Measurements from ENCODE around the gene NUMA1. TPM values are rescaled to one million over a fixed set of nuclear protein-coding genes. Genes with fewer than 3 reads are reported as not detected.

The NUMA1 gene
- total RNA-seq, 2 experiments from 2014 or later, result 156 to 221 TPM

- Mint-ChIP-seq H3K4me1 (peaks cover 3% of the 10 kb centered on the region), H3K27me3 (no peaks in the 10 kb centered on the region)
- ATAC-seq, result peak; percentile 83
Observed at GRCh38 chr11:72091292-72091691, 10.9 kb upstream of the NUMA1 start.

DNA sequence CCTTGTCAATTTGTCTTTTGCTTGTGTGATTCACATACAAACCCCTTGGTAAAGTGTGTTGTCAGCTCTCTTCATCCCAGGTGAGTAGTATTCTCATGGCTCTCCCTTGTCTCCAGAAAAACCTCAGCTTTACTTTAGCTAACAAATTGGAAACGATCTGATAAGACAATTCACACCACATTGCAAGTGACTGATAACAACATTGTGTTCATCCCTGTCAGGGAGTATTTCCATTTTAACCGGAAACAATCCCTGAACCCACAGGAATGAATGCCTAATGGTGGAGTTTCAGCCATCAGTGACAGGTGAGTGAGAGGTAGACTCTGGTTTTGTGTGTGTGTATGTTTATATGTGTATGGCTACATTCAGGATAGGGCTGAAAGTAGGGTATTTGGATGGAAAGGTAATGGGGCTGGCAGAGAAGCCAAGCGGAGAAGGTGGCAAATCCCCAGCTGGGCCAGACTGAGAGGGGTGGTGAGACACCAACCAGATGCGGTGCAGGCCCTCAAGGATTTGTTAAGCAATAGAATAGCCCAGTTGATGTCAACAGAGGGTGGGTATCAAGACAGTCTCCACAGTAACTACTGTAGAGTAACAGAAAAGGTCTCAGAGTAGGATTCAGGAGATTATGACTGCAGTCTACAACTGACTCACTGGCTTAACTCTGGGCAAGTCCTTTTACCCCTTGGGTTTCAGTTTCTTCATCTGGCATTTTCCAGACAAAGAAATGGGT, 7.9 kb upstream of the NUMA1 start:
- CTCF ChIA-PET, result interaction anchor here (0.7 to 4.7 kb wide), 3 partner anchors 10 to 111 kb away, joined by 3 to 25 read pairs (median 4); no protein-coding TSS in a partner anchor
- H3K36me3 Mint-ChIP-seq, result peaks cover 2% of the 10 kb centered on the region
- H3K27ac Mint-ChIP-seq, result no peak overlapping the region

More at GRCh38 chr11:72091292-72091691, 10.9 kb upstream of the NUMA1 start:
- Mint-ChIP-seq H3K27ac (no peak overlapping the region), H3K36me3 (peaks cover 12% of the 10 kb centered on the region), H3K4me3 (no peak overlapping the region), H3K9me3 (ENCODE audit: low read depth) (no peaks in the 10 kb centered on the region)
- CTCF ChIA-PET, result interaction anchor here (0.6 to 6.8 kb wide), 21 partner anchors 9 to 1761 kb away, joined by 3 to 91 read pairs (median 4); partner anchors contain the start of genes ANAPC15 and XNDC1N
- DNase-seq, result peak; percentile 72

DNA sequence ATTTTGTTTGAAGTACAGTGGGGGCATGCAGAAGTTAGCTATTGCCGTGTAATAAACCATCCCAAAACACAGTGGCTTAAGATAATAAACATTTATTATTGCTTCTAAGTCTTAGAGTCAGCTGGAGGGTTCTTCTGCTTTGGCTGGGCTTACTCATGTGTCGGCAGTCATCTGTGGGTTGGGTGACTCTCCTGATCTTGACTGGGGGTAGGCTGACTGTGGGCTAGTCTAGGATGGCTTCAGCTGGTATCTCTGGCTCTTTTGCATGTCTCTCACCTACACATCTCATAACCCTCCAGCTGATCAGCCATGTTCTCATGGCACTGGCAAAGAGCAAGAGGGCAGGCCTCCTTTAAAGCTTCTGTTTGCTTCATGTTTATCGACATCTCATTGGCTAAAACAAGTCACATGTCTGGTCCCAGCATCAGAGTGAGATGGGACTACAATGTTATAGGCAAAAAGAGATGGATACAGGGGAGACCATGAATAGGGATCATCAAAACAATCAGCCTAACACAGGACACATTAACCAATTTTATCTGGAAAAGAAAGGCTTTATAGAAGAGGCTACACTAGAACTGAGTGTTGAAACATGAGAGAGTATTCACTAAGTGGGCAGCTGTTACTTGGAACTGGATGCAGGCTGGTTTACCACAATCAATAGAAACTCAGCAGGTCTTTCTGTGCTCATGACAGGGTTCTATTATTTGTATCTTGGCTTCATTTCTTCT, 5.4 kb upstream of the NUMA1 start:
- ATAC-seq, result no peak

More for the DNA sequence above, 7.9 kb upstream of the NUMA1 start:
- H3K27me3 Mint-ChIP-seq, result no peaks in the 10 kb centered on the region
- no peak overlapping the region for H3K4me3 Mint-ChIP-seq
- no peaks in the 10 kb centered on the region for H3K9me3 Mint-ChIP-seq (ENCODE audit: low read depth)
- no peak for ATAC-seq
- peaks cover 11% of the 10 kb centered on the region for H3K4me1 Mint-ChIP-seq
- DNase-seq, result no peak

GRCh38 chr11:72084965-72085364, 4.6 kb upstream of the NUMA1 start:
- CTCF ChIA-PET, result interaction anchor here (0.9 to 4.7 kb wide), 7 partner anchors 15 to 99 kb away, joined by 3 to 25 read pairs (median 4); partner anchors contain the start of gene ANAPC15
- Mint-ChIP-seq H3K9me3 (ENCODE audit: low read depth) (no peaks in the 10 kb centered on the region), H3K4me3 (no peak overlapping the region), H3K36me3 (peaks cover 3% of the 10 kb centered on the region), H3K27me3 (no peaks in the 10 kb centered on the region), H3K27ac (no peak overlapping the region), H3K4me1 (peaks cover 30% of the 10 kb centered on the region)
- ATAC-seq (no peak), DNase-seq (no peak)

More for the DNA sequence above, 5.4 kb upstream of the NUMA1 start:
- no peak for DNase-seq
- H3K27ac Mint-ChIP-seq, result peak overlapping the region; percentile 1
- peaks cover 2% of the 10 kb centered on the region for H3K36me3 Mint-ChIP-seq
- H3K9me3 Mint-ChIP-seq (ENCODE audit: low read depth), result no peaks in the 10 kb centered on the region
- H3K27me3 Mint-ChIP-seq, result no peaks in the 10 kb centered on the region
- peaks cover 28% of the 10 kb centered on the region for H3K4me1 Mint-ChIP-seq
- CTCF ChIA-PET, result interaction anchor here (0.9 to 4.7 kb wide), 10 partner anchors 11 to 349 kb away, joined by 3 to 25 read pairs (median 4); partner anchors contain the start of genes ANAPC15 and CLPB
- H3K4me3 Mint-ChIP-seq, result no peak overlapping the region

DNA sequence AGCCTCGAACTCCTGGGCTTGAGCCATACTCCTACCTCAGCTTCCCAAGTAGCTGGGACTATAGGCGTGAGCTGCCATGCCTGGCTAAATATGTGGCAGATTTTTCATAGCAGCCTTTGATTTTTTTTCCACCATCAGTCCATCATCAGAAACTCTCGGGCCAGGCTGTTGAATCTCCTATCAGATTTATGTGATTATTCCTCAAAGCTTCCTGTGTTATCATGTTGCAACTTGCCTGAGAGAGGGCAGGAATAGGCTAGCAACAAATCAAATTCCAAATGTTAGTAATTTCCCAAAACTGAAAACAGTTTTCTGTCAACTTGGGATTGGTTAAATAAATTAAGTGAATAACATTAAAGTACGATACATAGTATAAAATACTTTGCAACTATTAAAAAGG, 3.7 kb upstream of the NUMA1 start:
- H3K9me3 Mint-ChIP-seq (ENCODE audit: low read depth), result no peaks in the 10 kb centered on the region

GRCh38 chr11:72083414-72083813, 3.1 kb upstream of the NUMA1 start:
- no peak overlapping the region for H3K4me3 Mint-ChIP-seq
- H3K27me3 Mint-ChIP-seq, result no peaks in the 10 kb centered on the region
- DNase-seq (no peak), ATAC-seq (no peak)
- H3K9me3 Mint-ChIP-seq (ENCODE audit: low read depth), result no peaks in the 10 kb centered on the region
- peaks cover 41% of the 10 kb centered on the region for H3K4me1 Mint-ChIP-seq
- H3K36me3 Mint-ChIP-seq, result peaks cover 9% of the 10 kb centered on the region
- CTCF ChIA-PET, result interaction anchor here (1.2 to 4.7 kb wide), 2 partner anchors 60 to 100 kb away, joined by 3 to 25 read pairs; no protein-coding TSS in a partner anchor
- no peak overlapping the region for H3K27ac Mint-ChIP-seq

More for the DNA sequence above, 3.7 kb upstream of the NUMA1 start:
- Mint-ChIP-seq H3K27me3 (no peaks in the 10 kb centered on the region), H3K4me1 (peaks cover 34% of the 10 kb centered on the region), H3K27ac (no peak overlapping the region), H3K4me3 (no peak overlapping the region), H3K36me3 (peaks cover 6% of the 10 kb centered on the region)
- ATAC-seq (no peak), DNase-seq (no peak)
- CTCF ChIA-PET, result interaction anchor here (0.9 to 4.7 kb wide), 3 partner anchors 16 to 100 kb away, joined by 3 to 25 read pairs (median 3); no protein-coding TSS in a partner anchor

GRCh38 chr11:72081821-72082453, 1.6 kb upstream of the NUMA1 start:
- H3K36me3 Mint-ChIP-seq, result peaks cover 11% of the 10 kb centered on the region
- CTCF ChIA-PET, result interaction anchor here (0.8 to 2.2 kb wide), 5 partner anchors 9 to 353 kb away, joined by 3 to 17 read pairs (median 4); partner anchors contain the start of gene CLPB
- no peaks in the 10 kb centered on the region for H3K9me3 Mint-ChIP-seq (ENCODE audit: low read depth)
- peaks cover 52% of the 10 kb centered on the region for H3K4me1 Mint-ChIP-seq
- DNase-seq, result no peak
- H3K27ac Mint-ChIP-seq, result peak overlapping the region; percentile 97
- no peak for ATAC-seq
- peak overlapping the region; percentile 84 for H3K4me3 Mint-ChIP-seq
- no peaks in the 10 kb centered on the region for H3K27me3 Mint-ChIP-seq

GRCh38 chr11:72081184-72081644, 872 bp upstream of the NUMA1 start:
- no peak for DNase-seq
- CTCF ChIA-PET, result interaction anchor here (1.0 to 2.2 kb wide), 3 partner anchors 9 to 62 kb away, joined by 4 to 17 read pairs (median 5); no protein-coding TSS in a partner anchor
- peaks cover 49% of the 10 kb centered on the region for H3K4me1 Mint-ChIP-seq

GRCh38 chr11:72079819-72080325, 470 bp downstream of the NUMA1 start:
- no peak for DNase-seq
- no peaks in the 10 kb centered on the region for H3K9me3 Mint-ChIP-seq (ENCODE audit: low read depth)
- ATAC-seq, result no peak
- CTCF ChIA-PET, result interaction anchor here (1.0 kb wide), 2 partner anchors 40 to 65 kb away, joined by 3 to 4 read pairs; no protein-coding TSS in a partner anchor
- peak overlapping the region; percentile 97 for H3K27ac Mint-ChIP-seq
- H3K4me3 Mint-ChIP-seq, result peak overlapping the region; percentile 84
- H3K27me3 Mint-ChIP-seq, result no peaks in the 10 kb centered on the region
- peaks cover 18% of the 10 kb centered on the region for H3K36me3 Mint-ChIP-seq
- peaks cover 45% of the 10 kb centered on the region for H3K4me1 Mint-ChIP-seq

More at GRCh38 chr11:72081184-72081644, 872 bp upstream of the NUMA1 start:
- no peak for ATAC-seq
- Mint-ChIP-seq H3K27me3 (no peaks in the 10 kb centered on the region), H3K9me3 (ENCODE audit: low read depth) (no peaks in the 10 kb centered on the region), H3K36me3 (peaks cover 14% of the 10 kb centered on the region), H3K27ac (peak overlapping the region; percentile 97), H3K4me3 (peak overlapping the region; percentile 84)

- ATAC-seq, result no peak
- no peaks in the 10 kb centered on the region for H3K9me3 Mint-ChIP-seq (ENCODE audit: low read depth)
- peak overlapping the region; percentile 38 for H3K27ac Mint-ChIP-seq
- H3K4me3 Mint-ChIP-seq, result peak overlapping the region; percentile 84
- no peak for DNase-seq
- no peaks in the 10 kb centered on the region for H3K27me3 Mint-ChIP-seq
- CTCF ChIA-PET, result interaction anchor here (1.0 to 3.2 kb wide), 11 partner anchors 8 to 352 kb away, joined by 3 to 11 read pairs (median 4); partner anchors contain the start of gene ANAPC15
- H3K4me1 Mint-ChIP-seq, result peaks cover 49% of the 10 kb centered on the region
- H3K36me3 Mint-ChIP-seq, result peaks cover 21% of the 10 kb centered on the region
Observed at GRCh38 chr11:72078477-72078876, 1.9 kb downstream of the NUMA1 start.

- ATAC-seq (no peak), DNase-seq (no peak)
- Mint-ChIP-seq H3K4me1 (peaks cover 50% of the 10 kb centered on the region), H3K9me3 (ENCODE audit: low read depth) (no peaks in the 10 kb centered on the region), H3K4me3 (no peak overlapping the region), H3K36me3 (peaks cover 29% of the 10 kb centered on the region), H3K27ac (no peak overlapping the region), H3K27me3 (no peaks in the 10 kb centered on the region)
- CTCF ChIA-PET, result interaction anchor here (1.0 to 3.2 kb wide), 4 partner anchors 11 to 50 kb away, joined by 3 to 11 read pairs (median 5); no protein-coding TSS in a partner anchor
Observed at GRCh38 chr11:72075756-72076155, 4.6 kb downstream of the NUMA1 start.

DNA sequence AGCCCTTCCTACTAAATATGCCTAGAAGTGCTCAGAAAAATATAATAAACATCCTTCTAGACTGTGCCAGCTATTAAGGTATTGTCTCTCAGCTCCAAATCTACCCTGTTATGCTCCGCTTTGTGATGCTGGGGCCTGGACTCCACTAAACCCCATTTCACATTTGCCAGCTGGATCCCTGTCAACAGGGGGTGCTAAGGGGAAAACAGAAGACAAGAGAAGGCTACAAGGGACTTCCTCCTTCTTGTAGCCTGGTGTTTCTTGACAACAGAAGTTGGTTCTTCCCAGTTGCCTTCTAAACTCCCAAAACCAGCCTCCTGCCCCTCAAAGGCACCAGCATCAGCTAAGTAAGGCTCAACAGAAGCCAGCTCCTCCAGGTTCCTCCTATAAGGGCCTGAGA, 5.2 kb downstream of the NUMA1 start:
- Mint-ChIP-seq H3K4me3 (no peak overlapping the region), H3K36me3 (peaks cover 32% of the 10 kb centered on the region), H3K9me3 (ENCODE audit: low read depth) (no peaks in the 10 kb centered on the region), H3K27me3 (no peaks in the 10 kb centered on the region), H3K4me1 (peaks cover 53% of the 10 kb centered on the region), H3K27ac (no peak overlapping the region)
- no peak for ATAC-seq
- no peak for DNase-seq
- CTCF ChIA-PET, result interaction anchor here (0.8 to 3.2 kb wide), 5 partner anchors 12 to 69 kb away, joined by 3 to 11 read pairs (median 4); no protein-coding TSS in a partner anchor
